Muscle of leg (tissue), 11 donors: Measurements from ENCODE around the gene HAPLN3. TPM values are rescaled to one million over a fixed set of nuclear protein-coding genes. Genes with fewer than 3 reads are reported as not detected.
A peak's percentile ranks its signal among the peaks of the same experiment; 100 is the strongest.

Source experiments
- DNase-seq: peaks from one replicate; pipeline ENCODE4 v3.0.0; 2013
- H3K27ac ChIP-seq: one replicate; pipeline ENCODE4 v1.5.1; 2013; ENCODE audit warnings: mild to moderate bottlenecking, low read length, control low read depth
- H3K27me3 ChIP-seq: one replicate; pipeline ENCODE4 v1.6.1; 2013; ENCODE audit warnings: low read length; ENCODE audit not compliant: control insufficient read depth, insufficient read depth
- H3K36me3 ChIP-seq: one replicate; pipeline ENCODE4 v1.6.1; 2013; ENCODE audit warnings: low read length; ENCODE audit not compliant: control insufficient read depth, insufficient read depth
- H3K4me1 ChIP-seq: one replicate; pipeline ENCODE4 v1.6.1; 2013; ENCODE audit warnings: low read length; ENCODE audit not compliant: control insufficient read depth, insufficient read depth
- H3K4me3 ChIP-seq: one replicate; pipeline ENCODE4 v1.5.1; 2013; ENCODE audit warnings: low read length, control low read depth
- H3K9me3 ChIP-seq: replicated peaks from 2 replicates; pipeline ENCODE4 v1.6.1; 2013; ENCODE audit warnings: low read depth, low read length; ENCODE audit not compliant: control insufficient read depth
- WGBS: methylation state at CpG from one replicate; pipeline ENCODE4 v1.1.5; 2013; ENCODE audit warnings: missing lambda C conversion rate; ENCODE audit not compliant: insufficient coverage; 5-methylcytosine and 5-hydroxymethylcytosine counted together
- polyA plus RNA-seq, 8 donors: library from polyadenylated mRNA; unstranded; fragments of 120-200 nt; gene quantifications; one replicate each; pipeline versions ENCODE4 v1.2.1 to v1.2.3, GENCODE V29; 2013; ENCODE audit warnings: inconsistent platforms in 1 of 8, low replicate concordance in 1 of 8; ENCODE audit not compliant: insufficient read length in 8 of 8, insufficient read depth in 1 of 8
- total RNA-seq: library from RNA; stranded (reverse); fragments of 120-200 nt; gene quantifications from one replicate; pipeline ENCODE4 v1.2.4, GENCODE V29; 2013

The HAPLN3 gene
- total and polyA plus RNA-seq, 9 donors, result 6.2 to 23.5 (median 11.9) TPM

GRCh38 chr15:88835119-88835518, 60.2 kb downstream of the HAPLN3 start:
- H3K36me3 ChIP-seq, result no peaks in the 10 kb centered on the region
- whole genome bisulfite sequencing, result 100% methylated on average over 2 of the region's 4 CpGs
- H3K4me1 ChIP-seq, result peaks cover 5% of the 10 kb centered on the region
- H3K27me3 ChIP-seq, result no peaks in the 10 kb centered on the region
- H3K27ac ChIP-seq, result no peak overlapping the region
- H3K9me3 ChIP-seq, result no peaks in the 10 kb centered on the region
- DNase-seq, result no peak
- no peak overlapping the region for H3K4me3 ChIP-seq

GRCh38 chr15:88834211-88834812, 61.0 kb downstream of the HAPLN3 start:
- peak; percentile 53 for DNase-seq

GRCh38 chr15:88833731-88834100, 61.6 kb downstream of the HAPLN3 start:
- H3K4me1 ChIP-seq, result peaks cover 5% of the 10 kb centered on the region
- H3K4me3 ChIP-seq, result no peak overlapping the region
- WGBS, result 36% methylated on average over 3 of the region's 8 CpGs
- DNase-seq, result peak; percentile 36
- H3K27ac ChIP-seq, result peak overlapping the region; percentile 42
- H3K27me3 ChIP-seq, result no peaks in the 10 kb centered on the region
- H3K9me3 ChIP-seq, result no peaks in the 10 kb centered on the region
- no peaks in the 10 kb centered on the region for H3K36me3 ChIP-seq

More at GRCh38 chr15:88834211-88834812, 61.0 kb downstream of the HAPLN3 start:
- WGBS, result 25% methylated on average over 6 of the region's 14 CpGs
- H3K9me3 ChIP-seq, result no peaks in the 10 kb centered on the region
- H3K27me3 ChIP-seq, result no peaks in the 10 kb centered on the region
- H3K36me3 ChIP-seq, result no peaks in the 10 kb centered on the region
- H3K4me3 ChIP-seq, result no peak overlapping the region
- H3K27ac ChIP-seq, result no peak overlapping the region
- H3K4me1 ChIP-seq, result peaks cover 5% of the 10 kb centered on the region

GRCh38 chr15:88832820-88833730, 62.3 kb downstream of the HAPLN3 start:
- 53% methylated on average over 10 of the region's 12 CpGs for WGBS
- H3K4me1 ChIP-seq, result peaks cover 5% of the 10 kb centered on the region
- no peak overlapping the region for H3K27ac ChIP-seq
- peak; percentile 33 for DNase-seq
- H3K4me3 ChIP-seq, result no peak overlapping the region
- no peaks in the 10 kb centered on the region for H3K36me3 ChIP-seq
- no peaks in the 10 kb centered on the region for H3K27me3 ChIP-seq
- no peaks in the 10 kb centered on the region for H3K9me3 ChIP-seq

GRCh38 chr15:88830016-88830415, 65.3 kb downstream of the HAPLN3 start:
- Histone ChIP-seq H3K27ac (no peak overlapping the region), H3K4me3 (no peak overlapping the region), H3K9me3 (no peaks in the 10 kb centered on the region), H3K27me3 (no peaks in the 10 kb centered on the region), H3K36me3 (no peaks in the 10 kb centered on the region), H3K4me1 (peaks cover 5% of the 10 kb centered on the region)
- 66% methylated on average over 4 of the region's 5 CpGs for WGBS
- no peak for DNase-seq

GRCh38 chr15:88828791-88829190, 66.6 kb downstream of the HAPLN3 start:
- WGBS, result 69% methylated on average over 3 of the region's 5 CpGs
- peak; percentile 35 for DNase-seq
- Histone ChIP-seq H3K36me3 (no peaks in the 10 kb centered on the region), H3K4me3 (no peak overlapping the region), H3K9me3 (no peaks in the 10 kb centered on the region), H3K4me1 (no peaks in the 10 kb centered on the region), H3K27ac (no peak overlapping the region), H3K27me3 (no peaks in the 10 kb centered on the region)

Other genes starting within 250 kb of the HAPLN3 start
- 27.8 TPM for gene ACAN, start 92.1 kb downstream of the HAPLN3 start, total RNA-seq
- 10 to 100 TPM in 4 of 8 donors, 1 to 10 TPM in 4; 2.9 to 52.6 (median 12.2) TPM for gene ACAN, start 92.1 kb downstream of the HAPLN3 start, polyA plus RNA-seq
- 65.2 TPM for gene MFGE8, start 17.8 kb upstream of the HAPLN3 start, total RNA-seq
- 100 to 1,000 TPM in 6 of 8 donors, 10 to 100 TPM in 2; 86.5 to 162 (median 119) TPM for gene MFGE8, start 17.8 kb upstream of the HAPLN3 start, polyA plus RNA-seq
- 15.2 TPM for gene ABHD2, start 192.9 kb upstream of the HAPLN3 start, total RNA-seq
- 10 to 100 TPM; 15.7 to 29.6 (median 20.7) TPM for gene ABHD2, start 192.9 kb upstream of the HAPLN3 start, polyA plus RNA-seq